Measurements from ENCODE around the gene SUPT20HL2.
"Not testable (repeated sequence)": the region's sequence is repeated elsewhere in the genome, so short reads cannot be mapped to it uniquely, and the experiment has no call there.

GRCh38 chrX:24309580-24310374 is 4.1 kb downstream of the SUPT20HL2 start:
- TF ChIP-seq CTCF (IDR thresholded peaks at IDR 0.05; ENCODE audit: extremely low read depth in 1 of 2, insufficient read depth in 1 of 2, low read depth in 1 of 2, low read length in 2 of 2); POLR2A (IDR thresholded peaks at IDR 0.05; ENCODE audit: low read depth, low read length); POLR2AphosphoS5 (IDR thresholded peaks at IDR 0.05; ENCODE audit: insufficient read depth, low read depth, low read length); JUN (IDR thresholded peaks at IDR 0.05; ENCODE audit: borderline replicate concordance, insufficient read depth, insufficient read length, low read depth): not testable (repeated sequence)
